Parathyroid adenoma (tissue), 2 donors: ENCODE data around the gene PDE4D.

Experiments
- H2AFZ ChIP-seq: fragments of 300-600 bp; sonication (generic); one replicate; pipeline ENCODE4 v1.7.0; 2017; ENCODE audit warnings: antibody characterized with exemption, mild to moderate bottlenecking
- H3K27ac ChIP-seq: fragments of 300-600 bp; sonication (generic); one replicate; pipeline ENCODE4 v1.7.0; 2017
- H3K27me3 ChIP-seq: fragments of 300-600 bp; sonication (generic); one replicate; pipeline ENCODE4 v1.7.0; 2017; ENCODE audit warnings: low read length; ENCODE audit not compliant: control insufficient read depth, insufficient read depth
- H3K36me3 ChIP-seq: fragments of 300-600 bp; sonication (generic); one replicate; pipeline ENCODE4 v1.7.0; 2017; ENCODE audit warnings: low read length; ENCODE audit not compliant: control insufficient read depth, insufficient read depth
- H3K4me1 ChIP-seq: fragments of 300-600 bp; sonication (generic); one replicate; pipeline ENCODE4 v1.7.0; 2017; ENCODE audit warnings: control low read depth
- H3K4me2 ChIP-seq: fragments of 300-600 bp; sonication (generic); one replicate; pipeline ENCODE4 v1.7.0; 2017; ENCODE audit warnings: low read length
- H3K4me3 ChIP-seq: fragments of 300-600 bp; sonication (generic); one replicate; pipeline ENCODE4 v1.7.0; 2017; ENCODE audit warnings: low read depth, low read length
- H3K79me2 ChIP-seq: fragments of 300-600 bp; sonication (generic); one replicate; pipeline ENCODE4 v1.7.0; 2017; ENCODE audit warnings: control low read depth
- H3K9ac ChIP-seq: fragments of 300-600 bp; sonication (generic); one replicate; pipeline ENCODE4 v1.7.0; 2017; ENCODE audit warnings: mild to moderate bottlenecking
- H3K9me3 ChIP-seq: fragments of 300-600 bp; sonication (generic); one replicate; pipeline ENCODE4 v1.7.0; 2017; ENCODE audit warnings: low read length; ENCODE audit not compliant: control insufficient read depth
- CTCF ChIP-seq: fragments of 300-600 bp; sonication (generic); IDR thresholded peaks from one replicate; pipeline ENCODE4 v1.7.0; 2017; ENCODE audit warnings: antibody characterized with exemption, mild to moderate bottlenecking
- donor health status: primary hyperparathyroidism.

PDE4D gene

GRCh38 chr5:59542306-59542705 lies 351.2 kb downstream of the PDE4D start:
- Histone ChIP-seq H3K36me3 (no peaks in the 10 kb centered on the region), H3K27me3 (no peaks in the 10 kb centered on the region), H3K27ac (no peak overlapping the region), H3K79me2 (no peaks in the 10 kb centered on the region), H3K4me3 (no peak overlapping the region), H3K4me1 (peaks cover 9% of the 10 kb centered on the region), H3K4me2 (no peak overlapping the region), H3K9ac (no peak overlapping the region), H3K9me3 (no peaks in the 10 kb centered on the region), H2AFZ (no peak overlapping the region)
- no peak for TF ChIP-seq CTCF

- H3K27ac ChIP-seq = no peak overlapping the region
- peaks cover 9% of the 10 kb centered on the region for H3K4me1 ChIP-seq
- H3K4me3 ChIP-seq = no peak overlapping the region
- no peak overlapping the region for H3K9ac ChIP-seq
- no peak overlapping the region for H2AFZ ChIP-seq
- H3K9me3 ChIP-seq = no peaks in the 10 kb centered on the region
- no peak overlapping the region for H3K4me2 ChIP-seq
- TF ChIP-seq CTCF = no peak
- no peaks in the 10 kb centered on the region for H3K27me3 ChIP-seq
- H3K79me2 ChIP-seq = no peaks in the 10 kb centered on the region
- H3K36me3 ChIP-seq = no peaks in the 10 kb centered on the region
Measured at GRCh38 chr5:59540366-59540765, 353.2 kb downstream of the PDE4D start.

- no peak for TF ChIP-seq CTCF
- Histone ChIP-seq H3K9me3 (no peaks in the 10 kb centered on the region), H3K79me2 (no peaks in the 10 kb centered on the region), H3K4me1 (peaks cover 9% of the 10 kb centered on the region), H3K4me2 (no peak overlapping the region), H3K27ac (no peak overlapping the region), H3K36me3 (no peaks in the 10 kb centered on the region), H3K9ac (no peak overlapping the region), H3K4me3 (no peak overlapping the region), H3K27me3 (no peaks in the 10 kb centered on the region), H2AFZ (no peak overlapping the region)
Measured at GRCh38 chr5:59538750-59539121, 354.8 kb downstream of the PDE4D start.

- Histone ChIP-seq H3K9ac (no peak overlapping the region), H3K4me1 (peaks cover 3% of the 10 kb centered on the region), H3K36me3 (no peaks in the 10 kb centered on the region), H3K4me3 (no peak overlapping the region), H2AFZ (no peak overlapping the region), H3K27ac (no peak overlapping the region), H3K27me3 (no peaks in the 10 kb centered on the region), H3K79me2 (no peaks in the 10 kb centered on the region), H3K4me2 (no peak overlapping the region), H3K9me3 (no peaks in the 10 kb centered on the region)
- TF ChIP-seq CTCF = no peak
Measured at GRCh38 chr5:59537961-59538749, 355.4 kb downstream of the PDE4D start.

- no peaks in the 10 kb centered on the region for H3K27me3 ChIP-seq
- no peak for TF ChIP-seq CTCF
- H2AFZ ChIP-seq = no peak overlapping the region
- H3K36me3 ChIP-seq = no peaks in the 10 kb centered on the region
- H3K79me2 ChIP-seq = no peaks in the 10 kb centered on the region
- H3K4me2 ChIP-seq = no peak overlapping the region
- H3K9ac ChIP-seq = no peak overlapping the region
- no peaks in the 10 kb centered on the region for H3K9me3 ChIP-seq
- H3K4me3 ChIP-seq = no peak overlapping the region
- peaks cover 3% of the 10 kb centered on the region for H3K4me1 ChIP-seq
- no peak overlapping the region for H3K27ac ChIP-seq
Measured at GRCh38 chr5:59536875-59537274, 356.7 kb downstream of the PDE4D start.
